Common myeloid progenitor, CD34-positive (primary cell): ENCODE data around the gene PTPRG. TPM values are rescaled to one million over a fixed set of nuclear protein-coding genes. Genes with fewer than 3 reads are reported as not detected.
A peak's percentile ranks its signal among the peaks of the same experiment; 100 is the strongest.

ENCODE experiments used
- CTCF ChIA-PET: fragments of 350-600 bp; sonication (Branson Sonifier 250); formaldehyde crosslinking; loops from one replicate; lab custom pipeline; 2021; ENCODE audit warnings: antibody characterized with exemption; lab: Charles Lee
- POLR2A ChIA-PET: fragments of 350-600 bp; sonication (Branson Sonifier 250); formaldehyde crosslinking; loops from one replicate; lab custom pipeline; 2021; ENCODE audit warnings: antibody characterized with exemption; lab: Charles Lee
- DNase-seq, 3 donors: peaks; one replicate each; pipeline versions ENCODE4 v3.0.0 to v3.0.0-alpha.2; 2013
- H3K27ac ChIP-seq, 2 experiments: 1 replicate in 1 of 2; 2 replicates in 1 of 2; pipeline ENCODE4 v1.7.0; 2013; ENCODE audit warnings: inconsistent platforms in 2 of 2, low read length in 2 of 2, mild to moderate bottlenecking in 2 of 2, low read depth in 1 of 2, moderate library complexity in 1 of 2; ENCODE audit not compliant: severe bottlenecking in 2 of 2, insufficient read depth in 1 of 2, poor library complexity in 1 of 2
- H3K27me3 ChIP-seq, 5 experiments: replicated peaks in 2 of 5; 1 replicate in 3 of 5; 2 replicates in 2 of 5; pipeline versions ENCODE4 v1.6.1 to v1.7.0; 2013; ENCODE audit warnings: low read length in 4 of 5, mild to moderate bottlenecking in 2 of 5, moderate library complexity in 2 of 5, inconsistent platforms in 1 of 5; ENCODE audit not compliant: insufficient read depth in 5 of 5, control insufficient read depth in 4 of 5
- H3K36me3 ChIP-seq, 4 experiments: 1 replicate in 2 of 4; 2 replicates in 2 of 4; pipeline versions ENCODE4 v1.6.1 to v1.7.0; 2013; ENCODE audit warnings: low read length in 3 of 4, control low read depth in 1 of 4, mild to moderate bottlenecking in 1 of 4; ENCODE audit not compliant: control insufficient read depth in 4 of 4, insufficient read depth in 4 of 4
- H3K4me1 ChIP-seq, 4 experiments: 1 replicate in 3 of 4; 2 replicates in 1 of 4; pipeline versions ENCODE4 v1.6.1 to v1.7.1; 2013; ENCODE audit warnings: low read length in 3 of 4, mild to moderate bottlenecking in 3 of 4, control low read depth in 1 of 4, inconsistent platforms in 1 of 4, moderate library complexity in 1 of 4; ENCODE audit not compliant: control insufficient read depth in 4 of 4, insufficient read depth in 4 of 4; ENCODE audit errors: control extremely low read depth in 1 of 4
- H3K4me3 ChIP-seq, 7 experiments: 1 replicate in 4 of 7; 2 replicates in 3 of 7; pipeline versions ENCODE4 v1.5.1 to v1.7.0; 2013; ENCODE audit warnings: mild to moderate bottlenecking in 7 of 7, low read length in 6 of 7, moderate library complexity in 6 of 7, inconsistent platforms in 2 of 7, low read depth in 2 of 7, control low read depth in 1 of 7; ENCODE audit not compliant: insufficient read depth in 4 of 7, control insufficient read depth in 1 of 7; ENCODE audit errors: extremely low read depth in 1 of 7
- H3K9me3 ChIP-seq, 5 experiments: 1 replicate in 4 of 5; 2 replicates in 1 of 5; pipeline versions ENCODE4 v1.6.1 to v1.7.1; 2013; ENCODE audit warnings: low read length in 4 of 5, mild to moderate bottlenecking in 2 of 5, inconsistent platforms in 1 of 5, low read depth in 1 of 5, moderate library complexity in 1 of 5; ENCODE audit not compliant: control insufficient read depth in 4 of 5, insufficient read depth in 2 of 5; ENCODE audit errors: control extremely low read depth in 1 of 5
- WGBS: methylation state at CpG from one replicate; pipeline ENCODE4 v1.1.5; 2013; ENCODE audit not compliant: insufficient coverage; 5-methylcytosine and 5-hydroxymethylcytosine counted together
- polyA plus RNA-seq: library from polyadenylated mRNA; unstranded; fragments of 120-200 nt; gene quantifications from one replicate; pipeline ENCODE4 v1.2.1, GENCODE V29; 2013

The PTPRG gene
- not detected for polyA plus RNA-seq

DNA sequence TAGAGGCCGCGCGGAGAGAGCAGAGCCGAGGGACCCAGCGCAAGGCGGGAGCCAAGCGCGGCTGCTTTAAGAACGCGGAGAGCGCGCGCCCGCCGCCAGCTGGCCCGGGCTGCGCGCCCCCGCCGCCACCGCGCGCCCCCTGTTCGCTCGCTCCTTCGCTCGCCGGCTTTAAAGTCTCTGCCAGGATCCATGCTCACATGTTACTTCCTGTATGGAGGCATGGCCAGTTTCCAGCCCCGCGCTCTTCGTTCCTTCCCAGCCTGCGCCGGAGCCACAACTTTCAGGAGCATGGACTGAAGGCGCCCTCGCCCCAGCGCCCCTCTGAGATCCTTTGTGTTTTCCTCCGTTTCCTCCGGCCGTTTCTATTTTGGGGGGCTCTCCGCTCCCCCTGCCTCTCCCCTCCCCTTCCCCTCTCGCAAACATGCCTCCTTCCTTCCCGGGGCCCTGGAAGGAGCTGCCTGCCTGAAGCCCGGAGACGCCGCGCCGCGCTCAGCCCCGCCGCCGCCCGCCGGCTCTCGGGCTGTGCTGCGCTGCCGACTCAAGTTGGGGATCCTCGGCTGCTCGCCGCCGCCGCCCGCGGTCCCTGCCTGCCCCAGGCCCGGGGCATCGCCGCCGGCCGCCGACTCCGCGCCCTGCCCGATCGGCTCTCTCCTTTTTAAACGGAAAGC is at the start of gene PTPRG:
Gene PTPRG, plus strand, starts transcription at position 198 of the 668 bp plus-strand sequence. CDS start 717 bp downstream, outside the sequence.
- ChIA-PET CTCF (no interaction called here), POLR2A (no interaction called here)
- H3K36me3 ChIP-seq = no peaks in the 10 kb centered on the region
- peaks cover 30 to 83% (median 48%) of the 10 kb centered on the region in 5 experiments for H3K27me3 ChIP-seq
- H3K9me3 ChIP-seq = peaks cover 0 to 9% (median 0%) of the 10 kb centered on the region in 5 experiments
- peaks cover 0 to 41% (median 26%) of the 10 kb centered on the region in 4 experiments for H3K4me1 ChIP-seq
- no peak within 1 kb of the TSS for H3K27ac ChIP-seq
- H3K4me3 ChIP-seq = peak within 1 kb of the TSS; percentile 15 to 77 (median 61)
- peak; percentile 28 to 68 (median 59) for DNase-seq
- WGBS = under 1% methylated on average over 66 of the region's 74 CpGs

DNA sequence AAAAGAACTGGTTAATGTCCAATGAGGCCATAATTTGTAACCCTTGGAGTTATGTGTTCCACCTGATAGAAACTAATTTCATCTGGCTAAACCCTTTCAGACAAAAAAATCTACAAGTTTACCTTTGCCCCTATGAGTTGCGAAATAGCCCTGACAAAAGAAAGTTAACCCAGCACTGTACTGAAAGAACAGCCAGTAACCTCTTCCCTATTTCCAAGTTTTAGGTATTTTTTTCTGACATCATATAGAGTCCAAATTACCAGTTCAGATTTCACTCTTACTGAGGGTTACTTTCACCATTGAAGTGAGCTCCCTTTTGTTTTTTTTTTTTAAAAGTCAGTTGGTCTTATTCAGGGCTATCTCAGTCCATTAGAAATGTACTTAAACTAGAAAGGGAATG is 42.8 kb upstream of the PTPRG start:
- DNase-seq = no peak
- POLR2A ChIA-PET = no interaction called here
- CTCF ChIA-PET = no interaction called here

DNA sequence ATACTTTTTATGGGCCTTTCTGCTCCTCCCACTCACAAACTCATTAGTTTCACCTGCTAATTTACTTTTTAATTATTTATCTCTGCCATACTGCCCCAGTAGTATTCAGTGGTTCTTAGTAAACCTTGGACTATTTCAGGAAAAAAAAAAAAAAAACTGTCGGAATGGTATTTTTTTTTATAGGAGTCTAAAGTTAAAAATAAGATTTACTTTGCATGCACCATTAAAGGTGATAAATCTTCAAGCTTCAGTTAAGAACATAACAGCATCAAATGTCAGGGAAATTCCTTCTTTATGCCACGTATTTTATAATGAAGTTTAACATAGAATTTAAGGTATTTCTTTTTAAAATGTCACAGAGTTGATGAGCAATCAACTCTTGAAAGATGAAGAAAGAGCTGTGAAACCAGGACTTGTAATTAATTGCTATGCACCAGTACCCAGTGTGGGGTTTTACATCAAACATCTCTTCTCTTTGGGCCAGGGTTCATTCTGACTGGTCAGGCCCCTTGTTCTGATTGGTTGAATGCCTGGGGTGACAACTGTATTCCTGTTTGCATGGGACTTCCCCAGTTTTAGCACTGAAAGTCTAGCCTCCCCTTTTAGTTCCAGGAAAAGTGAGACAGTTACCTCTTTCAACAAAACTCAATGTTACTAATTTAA is 40.3 kb upstream of the PTPRG start:
- Histone ChIP-seq H3K4me3 (no peak overlapping the region), H3K9me3 (no peaks in the 10 kb centered on the region), H3K27me3 (peaks cover 0 to 4% (median 0%) of the 10 kb centered on the region in 5 experiments), H3K27ac (no peak overlapping the region), H3K4me1 (no peaks in the 10 kb centered on the region), H3K36me3 (no peaks in the 10 kb centered on the region)
- CTCF ChIA-PET = no interaction called here
- DNase-seq = no peak
- POLR2A ChIA-PET = interaction anchor here (0.6 kb wide), 1 partner anchor 379 kb away, joined by 3 read pairs; no protein-coding TSS in a partner anchor
- no CpG with 5 or more reads among the region's 2 CpGs for WGBS

More for the DNA sequence above, 42.8 kb upstream of the PTPRG start:
- Histone ChIP-seq H3K4me1 (no peaks in the 10 kb centered on the region), H3K27me3 (peaks cover 0 to 4% (median 0%) of the 10 kb centered on the region in 5 experiments), H3K36me3 (no peaks in the 10 kb centered on the region), H3K27ac (no peak overlapping the region), H3K9me3 (peaks cover 0 to 4% (median 0%) of the 10 kb centered on the region in 5 experiments), H3K4me3 (no peak overlapping the region)
- WGBS = 90% methylated on average over 1 of the region's 1 CpG

DNA sequence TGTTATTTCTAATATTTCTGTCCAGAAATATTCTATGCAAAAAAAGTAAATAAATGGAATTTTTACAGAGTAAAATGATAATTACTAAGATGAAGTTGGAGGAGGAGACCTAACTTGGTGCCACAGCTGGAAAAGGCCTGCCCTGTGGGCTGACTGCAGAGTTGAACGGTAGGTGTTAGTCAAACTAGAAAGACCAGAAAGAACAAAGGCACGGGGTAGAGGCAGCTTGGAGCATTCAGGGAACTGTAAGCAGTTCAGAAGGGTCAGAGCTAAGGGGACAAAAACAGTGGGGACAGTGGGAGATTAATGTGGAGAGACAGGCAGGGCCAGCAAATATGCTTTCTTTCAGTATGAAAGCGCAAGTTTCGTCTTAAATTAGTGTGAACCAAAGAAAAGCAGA is 39.3 kb upstream of the PTPRG start:
- Histone ChIP-seq H3K4me3 (no peak overlapping the region), H3K4me1 (no peaks in the 10 kb centered on the region), H3K36me3 (no peaks in the 10 kb centered on the region), H3K27ac (no peak overlapping the region), H3K9me3 (no peaks in the 10 kb centered on the region), H3K27me3 (peaks cover 0 to 4% (median 0%) of the 10 kb centered on the region in 5 experiments)
- WGBS = 100% methylated on average over 2 of the region's 4 CpGs
- POLR2A ChIA-PET = no interaction called here
- DNase-seq = no peak
- CTCF ChIA-PET = no interaction called here

DNA sequence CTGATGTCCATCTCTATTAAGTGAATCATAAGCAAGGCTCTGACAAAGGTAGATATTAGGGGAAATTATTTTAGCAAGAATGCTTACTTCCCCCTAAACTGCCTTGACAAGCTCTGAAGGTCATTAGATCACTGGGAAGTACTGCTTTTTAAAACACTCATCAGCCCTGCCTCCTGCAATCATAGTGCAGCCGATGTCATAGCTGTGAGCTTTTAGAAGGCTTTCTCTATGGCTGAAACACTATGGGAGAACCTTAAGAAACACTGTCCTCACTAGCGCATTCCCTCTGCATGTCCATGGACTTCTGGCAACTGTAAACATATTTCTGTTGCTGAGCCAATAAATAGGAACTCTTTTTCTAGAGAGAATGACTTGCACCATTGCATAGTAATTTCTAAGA is 38.7 kb upstream of the PTPRG start:
- CTCF ChIA-PET = no interaction called here
- Histone ChIP-seq H3K27me3 (peaks cover 0 to 4% (median 0%) of the 10 kb centered on the region in 5 experiments), H3K9me3 (no peaks in the 10 kb centered on the region), H3K36me3 (no peaks in the 10 kb centered on the region), H3K27ac (no peak overlapping the region), H3K4me3 (no peak overlapping the region), H3K4me1 (no peaks in the 10 kb centered on the region)
- DNase-seq = no peak
- WGBS = 89% methylated on average over 2 of the region's 2 CpGs
- POLR2A ChIA-PET = no interaction called here

DNA sequence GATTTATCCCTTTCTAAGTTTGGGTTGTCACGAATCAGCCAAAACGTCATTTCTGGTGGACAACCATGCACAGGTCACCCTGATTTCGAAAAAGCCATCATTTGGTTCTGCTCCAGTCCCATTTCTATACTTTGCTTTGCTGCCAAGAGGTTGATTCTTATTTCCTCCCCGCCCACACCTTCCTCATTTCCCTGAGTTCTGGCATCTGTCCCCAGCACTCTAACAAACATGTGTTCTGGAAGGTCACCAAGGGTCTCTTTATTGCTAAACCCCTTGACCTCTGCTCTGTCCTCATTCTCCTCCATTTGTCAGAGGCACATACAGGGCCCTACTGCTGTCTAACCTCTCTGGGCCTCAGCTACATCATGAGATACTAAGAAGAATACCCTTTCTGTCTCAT is 36.4 kb upstream of the PTPRG start:
- no peak overlapping the region for H3K4me3 ChIP-seq
- 33% methylated on average over 4 of the region's 4 CpGs for WGBS
- H3K36me3 ChIP-seq = no peaks in the 10 kb centered on the region
- no peak for DNase-seq
- H3K27me3 ChIP-seq = peaks cover 0 to 4% (median 0%) of the 10 kb centered on the region in 5 experiments
- H3K4me1 ChIP-seq = no peaks in the 10 kb centered on the region
- no peak overlapping the region for H3K27ac ChIP-seq
- ChIA-PET CTCF (no interaction called here), POLR2A (no interaction called here)
- no peaks in the 10 kb centered on the region for H3K9me3 ChIP-seq

DNA sequence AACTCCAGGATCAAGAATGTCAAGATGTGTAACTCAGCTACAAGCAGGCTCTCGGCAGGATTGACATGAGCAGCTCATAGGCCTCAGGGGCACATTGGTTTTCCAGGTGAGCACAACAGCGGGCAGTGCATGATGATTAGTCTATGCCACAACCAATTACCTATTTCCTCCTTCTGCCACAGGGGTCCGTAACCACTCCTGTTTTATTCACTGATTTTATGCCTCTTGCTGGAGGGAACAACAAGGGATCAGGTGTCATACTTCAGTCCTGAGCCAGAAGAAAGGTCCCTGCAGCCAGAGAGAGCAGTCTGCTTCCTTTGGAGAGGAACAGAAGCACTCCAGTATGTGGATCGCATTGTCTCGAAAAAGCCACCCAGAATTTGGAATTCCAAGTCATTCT is 35.1 kb upstream of the PTPRG start:
- no peak overlapping the region for H3K27ac ChIP-seq
- peaks cover 0 to 4% (median 0%) of the 10 kb centered on the region in 5 experiments for H3K27me3 ChIP-seq
- 98% methylated on average over 4 of the region's 5 CpGs for WGBS
- ChIA-PET POLR2A (no interaction called here), CTCF (no interaction called here)
- H3K36me3 ChIP-seq = no peaks in the 10 kb centered on the region
- H3K4me1 ChIP-seq = no peaks in the 10 kb centered on the region
- H3K4me3 ChIP-seq = no peak overlapping the region
- no peak for DNase-seq
- H3K9me3 ChIP-seq = no peaks in the 10 kb centered on the region
